ENCODE data around the gene ZC2HC1B. TPM values are rescaled to one million over a fixed set of nuclear protein-coding genes. Genes with fewer than 3 reads are reported as not detected.

Gene ZC2HC1B
- total RNA-seq, 1 donor from 2014 or later: not detected

GRCh38 chr6:143948208-143948607 lies 83.9 kb downstream of the ZC2HC1B start:
- no peaks in the 10 kb centered on the region for H3K9me3 Mint-ChIP-seq (ENCODE audit: low read depth)
- H3K4me1 Mint-ChIP-seq (ENCODE audit: low read depth): no peaks in the 10 kb centered on the region
- no peak overlapping the region for H3K4me3 Mint-ChIP-seq (ENCODE audit: unreplicated experiment)
- H3K27me3 Mint-ChIP-seq (ENCODE audit: low read depth): no peaks in the 10 kb centered on the region
- no peak for TF ChIP-seq CTCF (IDR thresholded peaks at IDR 0.05)
- no peak overlapping the region for H3K27ac Mint-ChIP-seq (ENCODE audit: unreplicated experiment)
- peaks cover 29% of the 10 kb centered on the region for H3K36me3 Mint-ChIP-seq (ENCODE audit: low read depth)
- no peak for DNase-seq (ENCODE audit: low spot score)

GRCh38 chr6:143949535-143949934 lies 85.3 kb downstream of the ZC2HC1B start:
- Mint-ChIP-seq H3K4me3 (ENCODE audit: unreplicated experiment) (no peak overlapping the region), H3K4me1 (ENCODE audit: low read depth) (no peaks in the 10 kb centered on the region), H3K36me3 (ENCODE audit: low read depth) (peaks cover 29% of the 10 kb centered on the region), H3K27ac (ENCODE audit: unreplicated experiment) (no peak overlapping the region), H3K9me3 (ENCODE audit: low read depth) (no peaks in the 10 kb centered on the region), H3K27me3 (ENCODE audit: low read depth) (no peaks in the 10 kb centered on the region)
- no peak for DNase-seq (ENCODE audit: low spot score)
- no peak for TF ChIP-seq CTCF (IDR thresholded peaks at IDR 0.05)

GRCh38 chr6:143949962-143950361 lies 85.7 kb downstream of the ZC2HC1B start:
- Mint-ChIP-seq H3K4me3 (ENCODE audit: unreplicated experiment) (no peak overlapping the region), H3K4me1 (ENCODE audit: low read depth) (no peaks in the 10 kb centered on the region), H3K27ac (ENCODE audit: unreplicated experiment) (no peak overlapping the region), H3K9me3 (ENCODE audit: low read depth) (no peaks in the 10 kb centered on the region), H3K36me3 (ENCODE audit: low read depth) (peaks cover 29% of the 10 kb centered on the region), H3K27me3 (ENCODE audit: low read depth) (no peaks in the 10 kb centered on the region)
- no peak for DNase-seq (ENCODE audit: low spot score)
- no peak for TF ChIP-seq CTCF (IDR thresholded peaks at IDR 0.05)

- H3K27me3 Mint-ChIP-seq (ENCODE audit: low read depth): no peaks in the 10 kb centered on the region
- peaks cover 29% of the 10 kb centered on the region for H3K36me3 Mint-ChIP-seq (ENCODE audit: low read depth)
- no peak for TF ChIP-seq CTCF (IDR thresholded peaks at IDR 0.05)
- no peak overlapping the region for H3K4me3 Mint-ChIP-seq (ENCODE audit: unreplicated experiment)
- no peak for DNase-seq (ENCODE audit: low spot score)
- no peak overlapping the region for H3K27ac Mint-ChIP-seq (ENCODE audit: unreplicated experiment)
- no peaks in the 10 kb centered on the region for H3K9me3 Mint-ChIP-seq (ENCODE audit: low read depth)
- no peaks in the 10 kb centered on the region for H3K4me1 Mint-ChIP-seq (ENCODE audit: low read depth)
Observed at GRCh38 chr6:143950875-143951274, 86.6 kb downstream of the ZC2HC1B start.

GRCh38 chr6:143952060-143952778 lies 87.9 kb downstream of the ZC2HC1B start:
- Mint-ChIP-seq H3K27ac (ENCODE audit: unreplicated experiment) (no peak overlapping the region), H3K9me3 (ENCODE audit: low read depth) (no peaks in the 10 kb centered on the region), H3K4me1 (ENCODE audit: low read depth) (no peaks in the 10 kb centered on the region), H3K27me3 (ENCODE audit: low read depth) (no peaks in the 10 kb centered on the region), H3K4me3 (ENCODE audit: unreplicated experiment) (no peak overlapping the region), H3K36me3 (ENCODE audit: low read depth) (peaks cover 24% of the 10 kb centered on the region)
- TF ChIP-seq CTCF (IDR thresholded peaks at IDR 0.05): no peak
- DNase-seq (ENCODE audit: low spot score): no peak

All from chondrocyte (in vitro differentiated cells).